Inflammatory macrophage (primary cell): ENCODE measurements around the gene MTG1.

Source experiments
- DNase-seq, 2 donors: peaks; one replicate each; pipeline ENCODE4 v3.0.0-alpha.2; 2020 to 2022

MTG1 gene

DNA sequence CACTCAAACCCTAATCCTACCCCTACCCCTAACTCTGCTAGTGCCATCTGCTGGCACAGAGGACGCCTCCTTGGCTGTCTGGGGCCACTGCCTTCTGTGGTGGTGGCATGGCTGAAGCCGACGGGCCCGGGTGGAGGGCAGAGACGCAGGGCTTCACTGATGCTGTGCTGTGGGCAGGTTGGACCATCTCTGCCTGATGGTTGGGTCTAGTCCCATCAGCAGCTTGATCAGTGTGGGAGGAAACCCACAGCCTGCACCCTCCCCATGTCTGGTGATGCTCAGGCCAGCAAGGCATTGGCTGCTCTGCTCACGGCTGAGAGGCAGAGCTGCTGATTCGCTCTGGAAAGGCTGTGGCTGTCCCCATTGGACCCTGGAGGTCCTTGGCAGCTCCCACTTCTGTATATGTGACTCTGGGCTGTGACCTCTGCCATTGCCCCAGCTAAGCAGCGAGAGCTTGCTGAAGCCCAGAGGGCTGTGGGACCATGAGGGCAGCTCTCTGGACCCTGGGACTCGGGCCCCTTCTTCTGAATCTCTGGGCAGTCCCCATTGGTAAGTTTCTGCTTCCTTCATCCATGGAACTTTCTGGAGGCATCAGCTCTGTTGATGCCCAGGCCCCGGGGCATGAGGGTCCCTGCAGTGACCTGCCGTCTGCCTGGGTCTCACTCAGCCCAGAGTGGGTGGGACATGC is 59.7 kb downstream of the MTG1 start, which contains the start of gene SCART1:
Gene SCART1 (plus strand): TSS at position 430 of the 688 bp plus-strand sequence. CDS start 53 bp downstream, at position 483.
- no peak for DNase-seq

DNA sequence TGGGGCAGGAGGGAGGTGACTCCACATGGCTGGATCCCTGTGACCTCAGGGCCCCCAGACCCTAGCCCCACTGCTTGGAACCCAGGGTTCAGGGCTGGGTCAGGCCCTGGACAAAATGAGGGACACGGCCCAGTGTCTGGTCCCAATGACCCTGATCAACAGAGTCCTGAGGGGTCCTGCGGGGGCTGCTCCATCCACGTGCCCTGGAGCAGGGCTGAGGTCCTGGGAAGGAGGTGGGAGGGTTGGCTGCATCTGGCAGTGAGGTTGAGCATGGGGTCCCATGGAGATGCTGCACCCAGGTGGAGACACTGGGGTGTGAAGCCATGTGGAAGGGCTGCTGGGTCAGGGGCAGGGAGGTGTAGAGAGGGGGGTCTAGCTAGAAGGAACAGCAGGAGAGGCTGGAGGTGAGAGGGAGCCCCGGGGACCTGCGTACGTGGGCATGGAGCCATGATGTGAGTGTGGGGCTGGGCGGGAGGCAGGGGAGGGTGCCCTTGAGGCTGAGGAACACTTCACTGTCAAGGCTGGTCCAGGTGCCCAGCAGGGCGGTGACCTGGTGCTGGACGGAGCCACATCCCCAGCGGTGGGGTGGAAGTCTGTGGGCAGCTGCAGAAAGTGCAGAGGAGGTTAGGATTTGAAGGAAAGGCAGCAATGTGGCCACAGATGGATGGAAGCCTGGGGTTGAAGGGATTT is 60.4 kb downstream of the MTG1 start:
- DNase-seq, result no peak

DNA sequence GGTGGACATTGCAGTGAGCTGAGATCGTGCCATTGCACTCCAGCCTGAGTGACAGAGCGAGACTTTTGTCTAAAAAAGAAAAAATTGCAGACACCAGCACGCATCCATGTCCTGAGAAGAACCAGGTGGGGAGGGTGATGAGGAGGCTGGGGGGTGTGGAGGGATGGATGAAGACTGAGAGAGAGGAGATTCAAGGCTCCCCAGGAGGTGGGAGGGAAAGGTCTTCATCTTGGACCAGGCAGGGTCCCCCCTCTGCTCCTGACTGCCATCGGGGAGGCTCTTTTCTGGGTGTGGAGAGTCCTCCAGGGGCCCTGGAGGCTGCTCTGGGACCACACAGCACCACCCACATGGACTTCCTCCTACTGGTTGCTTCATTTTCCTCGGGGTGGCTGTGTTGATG is 61.2 kb downstream of the MTG1 start:
- no peak for DNase-seq

DNA sequence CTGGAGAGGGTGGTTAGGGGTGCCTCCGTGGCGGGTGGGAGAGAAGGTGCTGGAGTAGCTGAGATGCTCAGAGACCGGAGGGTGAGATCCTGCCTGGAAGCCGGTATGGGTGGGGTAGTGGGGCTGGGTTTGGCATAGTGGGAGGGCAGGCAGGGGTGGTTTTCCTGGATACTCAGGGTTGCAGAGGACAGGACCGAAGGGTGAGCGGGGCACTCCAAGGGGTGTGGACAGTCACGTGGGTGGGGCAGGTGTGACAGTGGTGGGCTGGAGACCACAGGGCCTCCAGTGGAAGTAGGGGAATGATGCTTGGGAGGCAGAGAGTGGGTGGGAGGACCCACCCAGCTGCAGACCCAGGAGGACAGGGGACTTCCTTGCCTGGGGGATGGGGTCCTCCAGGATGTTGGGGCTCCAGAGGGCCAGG is 61.7 kb downstream of the MTG1 start:
- no peak for DNase-seq

DNA sequence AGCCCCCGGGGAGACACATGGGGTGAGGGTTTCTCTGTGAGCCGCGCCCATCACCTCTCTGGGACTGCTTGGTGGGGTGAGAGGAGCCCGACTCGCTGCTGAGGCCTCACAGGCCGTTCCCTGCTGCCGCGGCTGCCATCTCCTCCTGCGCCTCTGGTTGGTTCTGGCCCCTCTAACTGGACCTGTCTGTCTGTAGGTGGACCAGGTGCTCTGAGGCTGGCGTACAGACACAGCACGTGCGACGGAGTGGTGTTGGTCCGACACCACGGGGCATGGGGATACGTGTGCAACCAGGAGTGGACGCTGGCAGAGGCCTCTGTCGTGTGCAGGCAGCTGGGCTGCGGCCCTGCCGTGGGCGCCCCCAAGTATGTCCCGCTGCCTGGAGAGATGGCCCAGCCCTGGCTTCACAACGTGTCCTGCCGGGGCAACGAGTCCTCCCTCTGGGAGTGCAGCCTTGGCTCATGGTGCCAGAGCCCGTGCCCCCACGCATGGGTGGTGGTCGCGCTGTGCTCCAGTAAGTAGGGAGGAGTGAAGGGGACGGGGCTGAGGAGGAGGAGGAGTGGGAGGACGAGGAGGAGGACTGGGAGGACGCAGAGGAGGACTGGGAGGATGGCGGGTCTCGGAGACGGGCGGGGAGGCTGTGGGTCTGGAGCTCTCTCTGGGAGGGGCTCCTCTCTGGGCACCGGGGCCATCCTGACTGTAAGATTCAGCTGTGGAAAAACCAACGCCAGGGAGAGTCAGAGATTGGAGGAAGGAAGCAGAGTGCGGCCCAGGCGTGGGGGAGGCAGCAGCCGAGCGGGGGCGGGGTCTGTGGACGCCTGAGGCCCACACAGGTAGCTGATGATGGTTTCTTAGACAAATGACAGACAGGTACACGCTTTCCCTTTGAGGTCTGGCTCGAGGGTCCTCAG is 62.3 kb downstream of the MTG1 start:
- no peak for DNase-seq

DNA sequence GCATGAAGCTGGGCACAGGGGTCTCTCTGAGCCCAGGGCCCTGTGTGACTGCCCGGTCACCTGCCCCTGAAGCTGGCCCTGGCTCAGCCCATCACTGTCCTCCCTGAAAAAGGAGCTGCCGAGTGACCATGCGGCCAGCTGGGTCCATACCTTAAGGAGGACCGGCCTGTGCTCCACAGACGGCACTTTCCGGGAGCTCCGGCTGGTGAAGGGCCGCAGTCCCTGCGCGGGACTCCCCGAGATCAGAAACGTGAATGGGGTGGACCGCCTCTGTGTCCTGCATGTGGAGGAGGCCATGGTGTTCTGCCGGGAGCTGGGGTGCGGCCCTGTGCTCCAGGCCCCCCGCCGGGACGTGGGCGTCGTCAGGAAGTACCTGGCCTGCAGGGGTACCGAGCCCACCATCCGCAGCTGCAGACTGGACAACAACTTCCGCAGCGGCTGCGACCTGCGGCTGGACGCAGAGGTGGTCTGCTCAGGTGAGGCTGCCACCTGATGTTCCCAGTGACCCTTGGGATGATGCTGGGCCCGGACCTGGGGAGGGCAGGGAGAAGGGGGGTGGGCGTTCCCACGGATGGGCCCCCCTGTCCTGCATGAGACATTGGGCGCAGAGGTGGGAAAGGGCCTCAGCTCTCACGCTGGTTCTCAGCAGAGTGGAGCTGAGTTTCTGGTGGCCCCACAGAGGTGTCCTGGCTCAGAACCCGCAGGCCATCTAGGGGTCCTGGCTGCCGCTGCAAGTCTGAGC is 63.3 kb downstream of the MTG1 start:
- DNase-seq, result no peak

DNA sequence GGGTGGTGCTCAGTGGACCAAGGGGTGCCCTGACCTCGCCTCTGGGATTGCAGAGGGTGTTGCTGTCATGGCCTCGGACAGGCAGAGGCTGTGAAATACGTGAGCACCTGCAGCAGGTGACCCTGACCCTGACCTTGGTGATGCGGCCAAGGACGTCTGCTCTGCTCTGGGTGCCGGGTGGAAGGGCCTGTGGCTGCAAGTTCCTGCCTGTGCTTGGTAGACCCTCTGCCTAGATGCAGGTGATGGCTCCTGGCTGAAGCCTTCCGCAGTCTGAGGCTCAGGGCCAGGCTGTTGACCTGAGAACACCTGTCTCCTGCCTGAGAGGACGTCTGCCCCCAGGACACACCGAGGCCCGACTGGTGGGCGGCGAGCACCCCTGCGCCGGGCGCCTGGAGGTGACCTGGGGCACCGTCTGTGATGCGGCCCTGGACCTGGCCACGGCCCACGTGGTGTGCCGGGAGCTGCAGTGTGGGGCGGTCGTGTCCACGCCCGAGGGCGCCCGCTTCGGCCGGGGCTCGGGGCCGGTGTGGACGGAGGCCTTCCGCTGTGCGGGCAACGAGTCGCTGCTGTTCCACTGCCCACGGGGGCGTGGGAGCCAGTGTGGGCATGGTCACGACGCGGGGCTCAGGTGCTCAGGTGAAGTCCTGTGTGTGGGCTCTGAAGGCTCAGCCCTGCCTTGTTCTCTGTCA is 64.2 kb downstream of the MTG1 start:
- DNase-seq, result no peak

DNA sequence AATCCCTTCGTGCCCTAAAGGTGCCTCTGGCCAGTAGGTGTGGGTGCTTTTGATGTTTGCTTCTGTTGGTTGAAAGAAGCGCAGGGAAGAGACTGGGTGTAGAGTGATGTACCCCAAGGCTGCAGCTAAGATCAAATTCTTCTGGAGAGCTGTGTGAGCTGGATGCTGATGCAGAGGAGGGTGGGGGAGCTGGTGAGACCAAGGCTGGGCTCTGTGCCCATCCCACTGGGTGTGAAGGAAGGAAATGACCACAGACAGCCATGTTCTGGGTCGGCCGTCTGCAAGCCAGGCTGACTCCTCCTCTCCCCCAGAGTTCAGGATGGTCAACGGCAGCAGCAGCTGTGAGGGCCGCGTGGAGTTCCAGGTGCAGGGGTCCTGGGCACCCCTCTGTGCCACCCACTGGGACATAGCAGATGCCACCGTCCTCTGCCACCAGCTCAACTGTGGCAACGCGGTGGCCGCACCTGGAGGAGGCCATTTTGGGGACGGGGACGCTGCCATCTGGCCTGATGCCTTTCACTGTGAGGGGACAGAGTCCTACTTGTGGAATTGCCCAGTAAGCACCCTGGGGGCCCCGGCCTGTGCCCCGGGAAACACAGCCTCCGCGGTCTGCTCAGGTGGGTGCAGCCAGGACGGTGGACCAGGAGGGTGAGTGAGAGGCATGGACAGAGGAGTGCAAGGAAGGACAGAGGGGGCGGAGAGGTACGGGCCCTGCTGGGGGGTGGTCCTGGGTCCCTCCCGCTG is 64.9 kb downstream of the MTG1 start:
- DNase-seq, result no peak

DNA sequence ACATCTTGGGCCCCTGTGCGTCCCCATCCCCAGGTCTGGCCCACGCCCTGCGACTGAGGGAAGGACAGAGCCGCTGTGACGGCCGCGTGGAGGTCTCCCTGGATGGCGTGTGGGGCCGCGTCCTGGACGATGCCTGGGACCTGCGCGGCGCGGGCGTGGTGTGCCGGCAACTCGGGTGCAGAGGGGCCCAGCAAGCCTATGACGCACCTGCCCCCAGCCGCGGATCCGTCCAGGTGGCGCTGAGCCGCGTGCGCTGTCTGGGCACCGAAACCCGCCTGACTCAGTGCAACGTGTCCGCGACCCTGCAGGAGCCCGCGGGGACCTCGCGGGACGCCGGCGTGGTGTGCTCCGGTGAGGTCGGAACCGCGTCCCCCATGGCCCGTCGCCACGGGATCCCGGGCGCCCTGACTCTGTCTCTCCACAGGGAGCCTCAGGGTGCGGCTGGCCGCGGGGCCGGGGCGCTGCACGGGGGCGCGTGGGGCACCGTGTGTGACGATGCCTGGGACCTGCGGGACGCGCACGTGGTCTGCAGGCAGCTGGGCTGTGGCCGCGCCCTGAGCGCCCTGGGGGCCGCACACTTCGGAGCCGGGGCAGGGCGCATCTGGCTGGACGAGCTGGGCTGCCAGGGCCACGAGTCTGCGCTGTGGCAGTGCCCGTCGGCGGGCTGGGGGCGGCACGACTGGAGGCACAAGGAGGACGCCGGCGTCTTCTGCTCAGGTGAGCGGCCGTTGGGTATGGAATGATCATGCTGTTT is 65.7 kb downstream of the MTG1 start:
- DNase-seq, result no peak

DNA sequence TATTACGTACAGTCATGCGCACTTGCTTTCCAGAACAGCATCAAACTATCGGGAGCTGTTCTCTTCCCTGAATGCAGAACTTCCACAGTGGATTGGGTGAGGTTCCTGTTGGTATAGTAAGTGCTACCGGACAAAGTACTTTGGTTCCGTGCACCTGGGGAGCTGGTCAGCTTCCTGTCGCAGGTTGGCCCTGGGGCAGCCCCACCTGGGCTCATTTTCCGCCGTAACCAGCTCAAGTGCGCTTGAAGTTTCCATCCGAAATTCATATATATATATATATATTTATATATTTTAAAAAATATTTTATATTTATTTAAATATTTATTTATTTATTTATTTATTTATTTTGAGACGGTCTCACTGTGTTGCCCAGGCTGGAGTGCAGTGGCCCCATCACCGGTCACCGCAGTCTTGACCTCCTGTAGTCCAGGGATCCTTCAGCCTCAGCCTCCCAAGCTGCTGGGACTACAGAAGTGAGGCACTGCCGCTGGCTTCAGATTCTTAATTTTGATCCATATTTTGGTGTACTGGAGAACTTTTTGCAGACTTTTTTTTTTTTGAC is 66.3 kb downstream of the MTG1 start:
- no peak for DNase-seq

DNA sequence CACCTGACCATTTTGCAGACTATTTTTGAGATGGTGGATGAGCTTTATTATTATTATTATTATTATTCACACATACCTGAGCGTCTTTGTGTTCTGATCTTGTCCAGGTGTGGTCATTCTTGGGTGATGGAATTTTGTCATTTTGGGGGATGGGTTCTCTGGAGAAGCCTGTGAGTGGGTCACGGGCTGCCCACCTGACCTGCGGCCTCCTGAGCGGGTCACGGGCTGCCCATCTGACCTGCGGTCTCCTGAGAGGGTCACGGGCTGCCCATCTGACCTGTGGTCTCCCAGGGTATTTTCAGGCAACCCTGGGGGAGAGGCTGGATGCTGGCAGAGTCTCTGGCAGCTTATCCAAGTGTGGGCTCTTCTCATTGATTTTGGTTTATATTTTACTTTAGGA is 67.1 kb downstream of the MTG1 start:
- no peak for DNase-seq

DNA sequence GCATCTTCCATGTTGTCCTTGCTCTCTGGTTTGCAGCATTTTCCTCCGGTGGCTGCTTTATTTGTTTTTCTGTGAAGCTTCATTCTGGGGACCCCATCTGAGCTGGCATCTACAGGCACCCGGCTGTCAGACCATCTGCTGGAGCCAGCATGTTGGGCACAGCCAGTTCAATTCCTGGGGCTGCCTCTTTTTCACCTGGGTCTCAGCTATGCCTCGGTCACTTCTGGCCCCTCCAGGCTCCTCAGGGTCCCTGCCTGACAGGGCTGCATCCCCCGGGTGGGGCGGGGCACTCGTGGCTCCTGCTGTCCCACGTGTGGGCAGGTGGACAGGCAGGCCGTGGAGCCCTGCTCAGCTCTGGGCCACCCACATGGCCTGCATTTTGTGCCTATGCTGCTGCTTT is 67.9 kb downstream of the MTG1 start:
- DNase-seq, result no peak

DNA sequence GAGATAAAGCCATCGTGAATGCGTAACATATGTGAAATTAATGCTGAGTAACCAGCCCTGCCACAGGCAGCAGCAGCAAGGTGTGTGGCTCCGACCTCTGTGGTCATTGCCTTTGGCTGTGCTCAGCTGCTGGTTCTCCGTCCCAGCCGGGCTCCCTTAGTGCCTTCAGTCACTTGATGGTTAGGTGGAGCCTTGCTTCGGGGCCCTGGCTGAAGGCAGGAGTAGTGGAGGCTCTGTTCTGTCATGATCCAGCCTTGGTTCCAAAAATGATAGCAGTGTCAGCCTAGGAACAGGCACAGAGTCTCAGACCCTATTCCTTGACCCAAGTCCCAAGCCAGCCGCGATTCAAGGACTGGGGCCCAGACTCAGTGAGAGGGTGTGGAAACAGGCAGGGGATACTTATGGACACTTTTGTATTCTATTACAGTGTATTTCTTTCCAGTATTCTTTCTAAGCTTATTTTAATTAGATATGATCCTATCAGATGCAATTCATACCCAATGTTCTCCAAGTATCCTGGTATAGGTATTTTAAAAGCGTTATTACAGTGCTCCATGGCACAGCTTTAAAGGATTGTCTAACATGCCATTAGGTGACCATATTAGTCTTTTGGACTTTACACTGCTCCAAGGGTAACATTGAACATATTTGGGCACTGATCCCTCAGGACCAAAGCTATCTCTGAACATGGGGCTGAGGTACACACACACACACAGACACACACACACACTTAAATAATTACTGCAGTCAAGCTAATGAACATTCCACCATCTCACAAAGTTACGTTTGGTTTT is 68.8 kb downstream of the MTG1 start:
- no peak for DNase-seq

DNA sequence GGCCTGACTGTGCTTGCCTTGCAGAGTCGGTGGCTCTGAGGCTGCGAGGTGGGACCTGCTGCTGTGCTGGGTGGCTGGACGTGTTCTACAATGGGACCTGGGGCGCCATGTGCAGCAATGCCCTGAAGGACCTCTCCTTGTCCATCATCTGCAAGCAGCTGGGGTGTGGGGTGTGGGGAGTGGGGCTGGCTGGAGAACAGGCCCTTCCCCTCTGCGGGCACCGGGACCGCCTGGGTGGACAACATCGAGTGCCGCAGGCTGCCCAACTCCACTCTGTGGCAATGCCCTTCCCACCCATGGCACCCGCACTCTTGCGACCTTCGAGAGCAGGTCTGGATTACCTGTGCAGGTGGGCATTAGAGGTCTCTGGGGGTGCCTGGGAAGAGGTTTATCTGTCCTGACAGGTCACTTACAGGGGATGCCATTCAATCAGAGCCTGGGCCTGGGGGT is 70.7 kb downstream of the MTG1 start:
- DNase-seq, result no peak

DNA sequence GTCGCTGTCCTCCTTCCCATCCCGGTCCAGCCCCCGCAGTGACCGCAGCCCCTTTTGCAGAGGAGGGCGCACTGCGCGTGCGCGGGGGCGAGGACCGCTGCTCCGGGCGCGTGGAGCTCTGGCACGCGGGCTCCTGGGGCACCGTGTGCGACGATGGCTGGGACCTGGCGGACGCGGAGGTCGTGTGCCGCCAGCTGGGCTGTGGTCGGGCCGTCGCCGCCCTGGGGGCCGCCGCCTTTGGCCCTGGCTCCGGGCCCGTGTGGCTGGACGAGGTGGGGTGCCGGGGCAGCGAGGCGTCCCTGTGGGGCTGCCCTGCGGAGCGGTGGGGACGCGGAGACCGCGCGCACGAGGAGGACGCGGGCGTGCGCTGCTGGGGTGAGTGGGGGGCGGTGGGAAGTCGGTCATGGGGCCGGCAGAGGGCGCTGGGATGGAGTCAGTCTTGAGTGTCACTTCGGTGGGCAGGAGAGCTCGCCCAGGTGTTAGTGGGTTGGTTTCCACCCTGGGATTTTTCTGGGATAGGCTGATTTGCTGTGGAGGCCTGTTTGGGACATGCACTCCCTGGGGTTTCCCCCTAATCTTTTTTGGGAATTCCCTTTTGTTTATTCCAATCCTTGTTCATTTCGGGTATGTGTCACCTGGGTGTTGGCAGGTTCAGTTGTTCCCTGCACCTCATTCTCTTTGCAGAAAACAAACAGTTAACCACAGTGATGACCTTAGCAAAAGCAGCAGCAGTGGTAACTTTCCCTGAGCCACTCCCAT is 71.4 kb downstream of the MTG1 start:
- DNase-seq, result no peak

DNA sequence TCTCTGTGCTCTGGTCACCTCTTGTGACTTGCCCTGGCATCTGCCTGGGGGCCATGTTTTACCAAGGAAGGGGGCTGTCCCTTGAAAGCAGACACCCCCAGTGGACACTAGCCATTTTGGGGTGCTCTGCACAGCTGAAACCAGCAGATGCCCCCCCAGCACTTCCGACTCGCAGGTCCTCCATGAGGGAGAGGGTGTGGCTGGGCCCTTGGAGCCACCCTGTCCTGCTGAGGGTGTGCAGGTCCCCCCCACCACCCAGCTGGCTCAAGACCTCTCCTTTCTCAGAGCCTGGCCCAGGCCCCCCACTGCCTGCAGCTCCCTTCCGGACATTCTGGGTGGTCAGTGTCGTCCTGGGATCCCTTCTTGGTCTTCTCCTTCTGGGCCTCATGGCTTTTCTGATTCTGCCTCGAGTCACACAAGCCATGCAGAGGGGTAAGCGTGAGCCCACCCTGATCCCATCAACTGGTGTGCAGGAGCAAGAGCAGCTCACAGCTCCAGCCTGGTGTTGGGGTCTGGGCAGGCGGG is 72.1 kb downstream of the MTG1 start:
- DNase-seq, result no peak

DNA sequence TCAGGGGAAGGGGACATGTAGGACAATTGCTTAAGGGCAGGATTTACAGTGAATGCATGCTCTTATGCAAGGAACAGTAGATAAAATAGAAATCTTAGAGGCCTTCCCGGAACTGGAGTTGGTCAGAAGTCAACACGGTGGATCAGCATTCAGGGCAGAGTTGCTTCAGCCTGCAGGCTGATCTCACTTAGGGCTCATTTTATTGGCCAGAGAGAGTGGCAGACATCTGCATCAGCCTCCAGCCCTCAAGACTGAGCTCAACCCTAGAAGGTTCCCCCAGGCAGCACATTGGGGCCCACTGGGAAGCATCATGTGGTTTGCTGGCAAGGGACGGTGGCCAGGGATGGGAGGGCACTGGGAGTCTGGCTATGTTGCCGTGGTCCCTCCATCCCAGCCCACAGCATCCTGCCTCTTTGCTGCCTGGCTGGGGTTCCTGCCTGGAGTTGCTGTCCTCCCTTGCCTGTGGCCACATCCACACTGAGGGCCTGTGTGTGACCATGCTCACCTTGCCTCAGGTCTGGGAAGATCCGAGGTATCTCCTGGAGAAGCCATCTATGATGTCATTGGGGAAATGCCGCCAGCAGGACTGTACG is 72.8 kb downstream of the MTG1 start:
- DNase-seq, result no peak
